ENCODE data around the gene TAF11L2. TPM values are rescaled to one million over a fixed set of nuclear protein-coding genes. Genes with fewer than 3 reads are reported as not detected.
"Not testable (repeated sequence)": the region's sequence is repeated elsewhere in the genome, so short reads cannot be mapped to it uniquely, and the experiment has no call there.

The TAF11L2 gene
- total and polyA plus RNA-seq, 2 of the 4 experiments (the other 2 are of a cell fraction): not detected

DNA sequence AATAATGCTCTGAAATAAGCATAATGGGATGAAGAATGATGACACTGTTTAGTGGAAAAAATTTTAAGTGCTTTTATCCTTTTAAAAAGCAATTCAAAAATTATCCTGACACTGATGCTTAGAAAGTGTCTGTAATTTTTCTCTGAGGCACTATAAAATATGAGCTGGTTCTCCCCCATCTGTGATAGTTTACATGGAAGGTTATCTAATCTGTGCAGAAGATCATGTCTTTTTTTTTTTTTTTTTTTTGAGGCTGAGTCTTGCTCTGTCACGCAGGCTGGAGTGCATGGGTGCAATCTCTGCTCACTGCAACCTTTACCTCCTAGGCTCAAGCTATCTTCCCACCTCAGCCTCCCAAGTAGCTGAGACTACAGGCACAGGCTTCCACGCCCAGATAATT is 15.2 kb upstream of the TAF11L2 start:
- peaks cover 4% of the 10 kb centered on the region for H3K27me3 ChIP-seq (ENCODE audit: control insufficient read depth, insufficient read depth, low read length)
- no peaks in the 10 kb centered on the region for H3K9me1 ChIP-seq (ENCODE audit: insufficient read depth, low read length)
- no peak overlapping the region for H2BK15ac ChIP-seq (ENCODE audit: low read depth, low read length)
- no peak overlapping the region for H2AK9ac ChIP-seq (replicated peaks; ENCODE audit: low read depth, low read length, poor library complexity)
- H3K4me3 ChIP-seq (ENCODE audit: insufficient read depth, low read depth, low read length): no peak overlapping the region
- no peaks in the 10 kb centered on the region for H3K36me3 ChIP-seq (ENCODE audit: control insufficient read depth, insufficient read depth, low read length)
- dilution Hi-C loops (cut with HindIII; ENCODE audit: low sequenced_read_pairs, unreplicated experiment) (no loop called here), in situ Hi-C loops (cut with MboI; ENCODE audit: low sequenced_read_pairs) (no loop called here), intact Hi-C loops (cut with micrococcal nuclease) (no loop called here)
- no peak overlapping the region for H3K18ac ChIP-seq (ENCODE audit: low read depth, low read length)
- TF ChIP-seq RFX5 (IDR thresholded peaks at IDR 0.05; ENCODE audit: low read depth, low read length): no peak
- no peak for TF ChIP-seq BHLHE40 (IDR thresholded peaks at IDR 0.05; ENCODE audit: low read depth, low read length)
- no peak for TF ChIP-seq CTCF (conservative IDR thresholded peaks at IDR 0.05; ENCODE audit: low read depth, low read length)
- TF ChIP-seq RCOR1 (IDR thresholded peaks at IDR 0.05; ENCODE audit: insufficient replicate concordance, low read length): no peak
- TF ChIP-seq CHD1 (IDR thresholded peaks at IDR 0.05; ENCODE audit: low read depth, low read length): no peak
- TF ChIP-seq MAFK (IDR thresholded peaks at IDR 0.05; ENCODE audit: low read depth, low read length): no peak
- ChIA-PET POLR2A (ENCODE audit: unreplicated experiment) (no interaction called here), CTCF (no interaction called here)
- no TSS peak for BruUV-seq (replicated peaks)
- no peaks in the 10 kb centered on the region for H3K79me1 ChIP-seq (ENCODE audit: low read depth in 1 of 2, low read length in 2 of 2)
- DNase-seq (no peak), ATAC-seq (ENCODE audit: low read depth) (no peak)
- no CpG with 5 or more reads among the region's 2 CpGs for WGBS, 2 experiments (ENCODE audit: extremely low coverage in 2 of 2, insufficient read length in 1 of 2)
- H3K23ac ChIP-seq (ENCODE audit: low read depth, low read length): no peak overlapping the region
- H4K20me1 ChIP-seq (ENCODE audit: insufficient read depth, low read length): no peaks in the 10 kb centered on the region
- H2AK5ac ChIP-seq (ENCODE audit: low read depth, low read length): no peak overlapping the region
- H3K9me3 ChIP-seq (ENCODE audit: control insufficient read depth, insufficient read depth, low read length): no peaks in the 10 kb centered on the region
- no peak overlapping the region for H3K9ac ChIP-seq (ENCODE audit: low read depth, low read length)
- H2BK20ac ChIP-seq (ENCODE audit: low read depth, low read length): no peak overlapping the region
- no peak overlapping the region for H4K91ac ChIP-seq (ENCODE audit: insufficient read depth, low read depth, low read length)
- no peak overlapping the region for H4K8ac ChIP-seq (ENCODE audit: low read depth in 2 of 2, low read length in 2 of 2)
- no peak overlapping the region for H3K14ac ChIP-seq (replicated peaks; ENCODE audit: low read depth, low read length)
- H2AFZ ChIP-seq (replicated peaks; ENCODE audit: low read length, poor library complexity): no peak overlapping the region
- no peak overlapping the region for H2BK120ac ChIP-seq (ENCODE audit: low read depth, low read length)
- H3K4ac ChIP-seq (ENCODE audit: low read depth, low read length): no peak overlapping the region
- no peak overlapping the region for H3K27ac ChIP-seq (ENCODE audit: insufficient read depth, low read length)
- no peak overlapping the region for H3K56ac ChIP-seq (ENCODE audit: extremely low read depth, insufficient read depth, low read length)
- H4K5ac ChIP-seq (ENCODE audit: low read depth, low read length): no peak overlapping the region
- no peak overlapping the region for H3K4me2 ChIP-seq (ENCODE audit: low read depth, low read length)
- no peak overlapping the region for H2BK5ac ChIP-seq (ENCODE audit: low read depth, low read length, poor library complexity, severe bottlenecking)
- H3K4me1 ChIP-seq (ENCODE audit: control insufficient read depth, insufficient read depth, low read length): no peaks in the 10 kb centered on the region

DNA sequence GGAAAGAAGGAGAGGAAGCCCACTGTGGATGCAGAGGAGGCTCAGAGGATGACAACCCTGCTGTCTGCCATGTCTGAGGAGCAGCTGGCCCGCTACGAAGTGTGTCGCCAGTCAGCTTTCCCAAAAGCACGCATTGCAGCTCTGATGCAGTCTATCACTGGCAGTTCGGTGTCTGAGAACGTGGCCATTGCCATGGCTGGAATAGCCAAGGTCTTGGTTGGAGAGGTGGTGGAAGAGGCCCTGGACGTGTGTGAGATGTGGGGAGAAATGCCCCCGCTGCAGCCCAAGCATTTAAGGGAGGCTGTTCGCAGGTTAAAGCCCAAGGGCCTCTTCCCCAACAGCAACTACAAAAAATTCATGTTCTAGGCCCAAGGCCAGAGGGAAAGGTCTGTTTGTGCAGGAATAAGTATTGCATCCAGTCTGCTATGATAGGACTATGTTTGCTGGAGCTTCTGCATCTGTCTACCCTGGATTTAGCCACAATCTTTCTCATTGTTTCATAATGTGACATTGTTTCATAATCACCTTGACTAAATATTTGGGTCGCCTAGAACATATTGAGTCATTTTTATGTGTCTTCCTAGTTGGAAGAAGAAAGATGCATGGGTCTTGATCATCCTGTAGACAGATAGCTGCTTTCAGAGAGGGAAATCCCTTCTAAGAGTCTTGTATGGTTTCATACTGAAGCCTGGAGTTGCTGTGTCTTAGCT is 11.4 kb upstream of the TAF11L2 start:
- H2AFZ ChIP-seq (replicated peaks; ENCODE audit: low read length, poor library complexity); H3K14ac ChIP-seq (replicated peaks; ENCODE audit: low read depth, low read length); H2AK5ac ChIP-seq (ENCODE audit: low read depth, low read length); H3K4me3 ChIP-seq (ENCODE audit: insufficient read depth, low read depth, low read length); H3K56ac ChIP-seq (ENCODE audit: extremely low read depth, insufficient read depth, low read length); POLR2A ChIA-PET (ENCODE audit: unreplicated experiment); DNase-seq; H3K4ac ChIP-seq (ENCODE audit: low read depth, low read length); H2BK15ac ChIP-seq (ENCODE audit: low read depth, low read length); H2AK9ac ChIP-seq (replicated peaks; ENCODE audit: low read depth, low read length, poor library complexity); H4K91ac ChIP-seq (ENCODE audit: insufficient read depth, low read depth, low read length); H2BK20ac ChIP-seq (ENCODE audit: low read depth, low read length); intact Hi-C loops (cut with micrococcal nuclease); H3K27me3 ChIP-seq (ENCODE audit: control insufficient read depth, insufficient read depth, low read length); H3K4me1 ChIP-seq (ENCODE audit: control insufficient read depth, insufficient read depth, low read length); H2BK5ac ChIP-seq (ENCODE audit: low read depth, low read length, poor library complexity, severe bottlenecking); H4K5ac ChIP-seq (ENCODE audit: low read depth, low read length); H3K4me2 ChIP-seq (ENCODE audit: low read depth, low read length); H3K18ac ChIP-seq (ENCODE audit: low read depth, low read length); H3K79me1 ChIP-seq (ENCODE audit: low read depth in 1 of 2, low read length in 2 of 2); H4K20me1 ChIP-seq (ENCODE audit: insufficient read depth, low read length); dilution Hi-C loops (cut with HindIII; ENCODE audit: low sequenced_read_pairs, unreplicated experiment); H3K23ac ChIP-seq (ENCODE audit: low read depth, low read length); H4K8ac ChIP-seq (ENCODE audit: low read depth in 2 of 2, low read length in 2 of 2); H3K9ac ChIP-seq (ENCODE audit: low read depth, low read length); in situ Hi-C loops (cut with MboI; ENCODE audit: low sequenced_read_pairs); H3K27ac ChIP-seq (ENCODE audit: insufficient read depth, low read length); H2BK120ac ChIP-seq (ENCODE audit: low read depth, low read length); H3K9me3 ChIP-seq (ENCODE audit: control insufficient read depth, insufficient read depth, low read length); ATAC-seq (ENCODE audit: low read depth); H3K36me3 ChIP-seq (ENCODE audit: control insufficient read depth, insufficient read depth, low read length); H3K9me1 ChIP-seq (ENCODE audit: insufficient read depth, low read length); CTCF ChIA-PET; BruUV-seq (replicated peaks): not testable (repeated sequence)
- no CpG with 5 or more reads among the region's 10 CpGs for WGBS, 2 experiments (ENCODE audit: extremely low coverage in 2 of 2, insufficient read length in 1 of 2)

Data from IMR-90 (cell line).